OCI-LY3 (cell line): ENCODE data around the gene C10orf105.

ENCODE experiments used
- EZH2phosphoT487 ChIP-seq: fragments of 200-600 bp; shearing (Covaris generic); IDR thresholded peaks from 2 replicates; pipeline ENCODE4 v1.6.1; 2018; ENCODE audit warnings: antibody characterized with exemption, mixed run types, low read depth
- TF ChIP-seq, protein P1 (sequence below): fragments of 200-600, 300-600 bp; sonication (generic); IDR thresholded peaks from 2 replicates; pipeline ENCODE4 v1.5.1; 2014; ENCODE audit warnings: antibody characterized with exemption, low read length, low read depth

DNA sequence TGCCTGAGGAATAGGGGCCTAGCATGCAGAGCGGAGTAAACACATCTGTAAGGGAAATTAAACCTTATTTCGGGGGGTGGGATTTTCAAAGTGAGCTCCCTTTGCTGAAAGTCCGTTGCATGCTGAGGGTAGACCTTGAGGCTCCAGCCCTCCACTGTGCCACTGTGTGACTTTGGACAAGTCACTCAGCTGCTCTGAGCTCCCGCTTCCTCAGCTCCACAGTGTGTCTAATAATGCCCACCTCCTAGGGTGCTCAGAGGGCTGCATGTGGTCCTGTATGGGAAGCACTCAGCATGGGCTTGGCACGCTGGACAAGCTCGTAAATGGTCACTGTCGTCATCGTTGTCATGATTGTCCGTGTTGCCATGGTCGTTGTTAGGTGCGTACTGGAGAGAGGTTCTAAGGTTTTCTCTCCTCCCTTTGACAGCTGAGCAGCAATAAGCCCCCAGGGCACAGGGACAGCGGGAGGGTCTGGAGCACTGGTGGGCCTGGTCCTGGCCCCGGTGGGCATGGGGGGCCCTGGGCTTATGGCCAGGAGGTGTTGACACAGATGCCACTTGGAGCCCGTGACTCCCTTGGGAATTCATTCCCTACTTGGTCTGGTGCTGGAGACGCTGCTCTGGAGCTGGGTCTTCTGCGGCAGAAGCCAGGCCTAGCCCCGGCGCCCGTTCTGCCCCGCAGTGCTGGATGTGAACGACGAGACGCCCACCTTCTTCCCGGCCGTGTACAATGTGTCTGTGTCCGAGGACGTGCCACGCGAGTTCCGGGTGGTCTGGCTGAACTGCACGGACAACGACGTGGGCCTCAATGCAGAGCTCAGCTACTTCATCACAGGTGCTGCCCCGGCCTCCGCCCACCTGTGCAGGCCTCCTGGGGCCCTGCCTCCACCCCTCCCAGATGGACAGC, 13.1 kb downstream of the C10orf105 start:
- TF ChIP-seq, protein P1, sequence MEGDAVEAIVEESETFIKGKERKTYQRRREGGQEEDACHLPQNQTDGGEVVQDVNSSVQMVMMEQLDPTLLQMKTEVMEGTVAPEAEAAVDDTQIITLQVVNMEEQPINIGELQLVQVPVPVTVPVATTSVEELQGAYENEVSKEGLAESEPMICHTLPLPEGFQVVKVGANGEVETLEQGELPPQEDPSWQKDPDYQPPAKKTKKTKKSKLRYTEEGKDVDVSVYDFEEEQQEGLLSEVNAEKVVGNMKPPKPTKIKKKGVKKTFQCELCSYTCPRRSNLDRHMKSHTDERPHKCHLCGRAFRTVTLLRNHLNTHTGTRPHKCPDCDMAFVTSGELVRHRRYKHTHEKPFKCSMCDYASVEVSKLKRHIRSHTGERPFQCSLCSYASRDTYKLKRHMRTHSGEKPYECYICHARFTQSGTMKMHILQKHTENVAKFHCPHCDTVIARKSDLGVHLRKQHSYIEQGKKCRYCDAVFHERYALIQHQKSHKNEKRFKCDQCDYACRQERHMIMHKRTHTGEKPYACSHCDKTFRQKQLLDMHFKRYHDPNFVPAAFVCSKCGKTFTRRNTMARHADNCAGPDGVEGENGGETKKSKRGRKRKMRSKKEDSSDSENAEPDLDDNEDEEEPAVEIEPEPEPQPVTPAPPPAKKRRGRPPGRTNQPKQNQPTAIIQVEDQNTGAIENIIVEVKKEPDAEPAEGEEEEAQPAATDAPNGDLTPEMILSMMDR: no peak
- no peak for TF ChIP-seq EZH2phosphoT487
